ENCODE measurements around the gene ANKMY2. TPM values are rescaled to one million over a fixed set of nuclear protein-coding genes. Genes with fewer than 3 reads are reported as not detected.
"Not testable (repeated sequence)": the region's sequence is repeated elsewhere in the genome, so short reads cannot be mapped to it uniquely, and the experiment has no call there.

The ANKMY2 gene
- total RNA-seq, 1 donor from 2014 or later = 12.3 TPM

DNA sequence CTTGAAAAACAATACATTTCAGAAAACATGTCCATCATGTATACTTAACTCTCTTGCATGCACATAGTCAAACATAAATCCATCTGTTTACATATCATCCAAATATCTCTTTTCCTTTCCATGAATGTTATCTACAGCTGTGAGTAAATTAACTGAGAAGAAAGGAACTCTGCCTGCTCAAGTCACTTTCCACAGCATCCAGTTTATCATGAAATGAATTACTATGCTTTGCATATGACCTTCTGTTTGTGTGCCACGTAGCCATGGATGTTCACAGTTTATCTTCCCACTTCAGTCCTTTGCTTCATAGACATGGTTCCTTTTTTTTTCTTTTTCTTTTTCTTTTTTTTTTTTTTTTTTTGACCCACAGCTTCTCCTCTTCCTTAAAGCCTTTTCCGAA is 40.0 kb upstream of the ANKMY2 start:
- TF ChIP-seq, protein P1, sequence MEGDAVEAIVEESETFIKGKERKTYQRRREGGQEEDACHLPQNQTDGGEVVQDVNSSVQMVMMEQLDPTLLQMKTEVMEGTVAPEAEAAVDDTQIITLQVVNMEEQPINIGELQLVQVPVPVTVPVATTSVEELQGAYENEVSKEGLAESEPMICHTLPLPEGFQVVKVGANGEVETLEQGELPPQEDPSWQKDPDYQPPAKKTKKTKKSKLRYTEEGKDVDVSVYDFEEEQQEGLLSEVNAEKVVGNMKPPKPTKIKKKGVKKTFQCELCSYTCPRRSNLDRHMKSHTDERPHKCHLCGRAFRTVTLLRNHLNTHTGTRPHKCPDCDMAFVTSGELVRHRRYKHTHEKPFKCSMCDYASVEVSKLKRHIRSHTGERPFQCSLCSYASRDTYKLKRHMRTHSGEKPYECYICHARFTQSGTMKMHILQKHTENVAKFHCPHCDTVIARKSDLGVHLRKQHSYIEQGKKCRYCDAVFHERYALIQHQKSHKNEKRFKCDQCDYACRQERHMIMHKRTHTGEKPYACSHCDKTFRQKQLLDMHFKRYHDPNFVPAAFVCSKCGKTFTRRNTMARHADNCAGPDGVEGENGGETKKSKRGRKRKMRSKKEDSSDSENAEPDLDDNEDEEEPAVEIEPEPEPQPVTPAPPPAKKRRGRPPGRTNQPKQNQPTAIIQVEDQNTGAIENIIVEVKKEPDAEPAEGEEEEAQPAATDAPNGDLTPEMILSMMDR (IDR thresholded peaks at IDR 0.05) = no peak
- intact Hi-C loops (cut with DNase I) = no loop called here

DNA sequence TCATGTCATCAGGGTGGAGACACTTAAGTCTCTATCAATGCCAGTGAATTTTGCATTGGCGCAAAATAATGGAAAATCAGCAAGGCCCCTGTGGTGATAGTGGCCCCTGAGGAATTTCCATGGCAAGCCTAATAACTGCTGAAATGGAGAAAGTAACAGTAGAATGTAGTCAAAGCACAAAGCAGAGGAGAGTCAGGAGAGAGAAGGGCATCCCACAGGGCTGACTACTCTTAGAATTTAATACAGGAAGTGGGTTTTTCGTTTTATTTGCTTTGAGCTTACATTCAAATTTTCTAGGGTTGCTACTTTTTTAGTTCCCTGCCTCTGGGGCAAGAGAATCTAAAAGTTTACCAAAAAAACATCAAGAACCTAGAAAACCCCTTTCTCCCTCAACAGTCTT is 39.4 kb upstream of the ANKMY2 start:
- Histone ChIP-seq H3K36me3 (peaks cover 48% of the 10 kb centered on the region), H3K4me3 (no peak overlapping the region), H3K9me3 (no peaks in the 10 kb centered on the region), H3K27ac (no peak overlapping the region), H3K27me3 (no peaks in the 10 kb centered on the region), H3K4me1 (no peaks in the 10 kb centered on the region)
- DNase-seq = no peak
- TF ChIP-seq, protein P1 (IDR thresholded peaks at IDR 0.05) = no peak
- ATAC-seq = no peak
- intact Hi-C loops (cut with DNase I) = no loop called here

More for the DNA sequence above, 40.0 kb upstream of the ANKMY2 start:
- Histone ChIP-seq H3K9me3 (no peaks in the 10 kb centered on the region), H3K4me3 (no peak overlapping the region), H3K36me3 (peaks cover 54% of the 10 kb centered on the region), H3K27ac (no peak overlapping the region), H3K4me1 (no peaks in the 10 kb centered on the region), H3K27me3 (no peaks in the 10 kb centered on the region)
- no peak for ATAC-seq
- no peak for DNase-seq

DNA sequence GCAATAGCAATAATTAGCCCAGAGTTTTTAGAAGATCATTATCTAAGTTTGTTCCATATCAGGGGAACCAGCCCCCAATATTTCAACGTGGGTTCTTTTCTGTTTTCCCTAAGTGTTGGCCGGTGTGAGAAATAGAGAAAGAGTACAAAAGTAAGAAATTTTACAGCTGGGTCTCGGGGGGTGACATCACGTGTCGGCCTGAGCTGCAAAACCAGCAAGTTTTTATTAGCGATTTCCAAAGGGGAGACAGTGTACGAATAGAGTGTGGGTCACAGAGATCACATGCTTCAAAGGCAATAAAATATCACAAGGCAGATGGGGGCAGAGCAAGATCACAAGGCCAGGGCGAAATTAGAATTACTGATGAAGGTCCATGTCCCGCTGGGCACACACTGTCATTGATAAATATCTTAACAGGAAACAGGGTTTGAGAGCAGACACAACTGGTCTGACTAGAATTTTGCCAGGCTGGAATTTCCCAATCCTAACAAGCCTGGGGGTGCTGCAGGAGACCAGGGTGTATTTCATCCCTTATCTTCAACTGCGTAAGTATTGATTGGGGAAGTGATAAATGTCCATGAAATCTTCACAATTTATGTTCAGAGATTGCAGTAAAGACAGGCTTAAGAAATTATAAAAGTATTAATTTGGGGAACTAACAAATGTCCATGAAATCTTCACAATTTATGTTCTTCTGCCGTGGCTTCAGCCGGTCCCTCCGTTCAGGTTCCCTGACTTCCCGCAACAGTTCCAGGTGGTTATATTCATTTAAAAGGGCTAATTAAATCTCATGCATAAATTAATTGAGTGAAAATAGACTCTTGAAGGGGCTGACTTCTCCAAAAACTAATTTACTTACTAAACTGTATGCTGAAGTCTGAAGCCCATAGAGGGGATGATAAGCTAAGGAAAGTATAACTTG is 33.4 kb upstream of the ANKMY2 start:
- ATAC-seq = not testable (repeated sequence)
- peaks cover 42% of the 10 kb centered on the region for H3K36me3 ChIP-seq

DNA sequence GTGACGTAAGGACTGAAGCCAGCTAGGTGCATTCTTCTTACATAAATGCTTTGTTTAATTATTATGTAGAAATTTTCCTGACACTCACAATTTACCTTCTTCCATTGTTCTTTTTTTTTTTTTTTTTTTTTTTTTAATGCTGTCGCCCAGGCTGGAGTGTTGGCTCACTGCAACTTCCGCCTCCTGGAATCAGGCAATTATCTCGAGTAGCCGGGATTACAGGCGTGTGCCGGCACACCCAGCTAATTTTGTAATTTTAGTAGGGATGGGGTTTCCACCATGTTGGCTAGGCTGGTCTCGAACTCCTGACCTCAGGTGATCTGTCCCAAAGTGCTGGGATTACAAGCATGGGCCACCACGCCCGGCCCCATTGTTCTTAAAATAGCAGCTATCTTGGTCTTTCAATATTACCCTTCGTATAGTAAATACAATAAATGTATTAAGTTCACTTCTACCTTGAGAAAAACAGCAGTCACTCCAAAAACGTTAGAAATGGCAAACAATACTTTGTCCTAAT is 32.5 kb upstream of the ANKMY2 start:
- Histone ChIP-seq H3K27ac (no peak overlapping the region), H3K4me1 (no peaks in the 10 kb centered on the region)
- TF ChIP-seq, protein P1 (IDR thresholded peaks at IDR 0.05) = no peak

More for the DNA sequence above, 33.4 kb upstream of the ANKMY2 start:
- intact Hi-C loops (cut with DNase I); H3K4me1 ChIP-seq; H3K27me3 ChIP-seq; DNase-seq; H3K9me3 ChIP-seq; H3K4me3 ChIP-seq; H3K27ac ChIP-seq: not testable (repeated sequence)

GRCh38 chr7:16675277-16675676 is 29.7 kb upstream of the ANKMY2 start:
- Histone ChIP-seq H3K4me1 (no peaks in the 10 kb centered on the region), H3K36me3 (peaks cover 13% of the 10 kb centered on the region), H3K27ac (no peak overlapping the region), H3K9me3 (no peaks in the 10 kb centered on the region), H3K27me3 (no peaks in the 10 kb centered on the region), H3K4me3 (no peak overlapping the region)
- ATAC-seq (no peak), DNase-seq (no peak)
- intact Hi-C loops (cut with DNase I) = no loop called here
- TF ChIP-seq, protein P1 (IDR thresholded peaks at IDR 0.05) = no peak

More for the DNA sequence above, 32.5 kb upstream of the ANKMY2 start:
- no peaks in the 10 kb centered on the region for H3K9me3 ChIP-seq
- no peaks in the 10 kb centered on the region for H3K27me3 ChIP-seq
- peaks cover 33% of the 10 kb centered on the region for H3K36me3 ChIP-seq
- H3K4me3 ChIP-seq = no peak overlapping the region
- DNase-seq (no peak), ATAC-seq (no peak)
- intact Hi-C loops (cut with DNase I) = no loop called here

- TF ChIP-seq, protein P1 (IDR thresholded peaks at IDR 0.05) = no peak
- peaks cover 13% of the 10 kb centered on the region for H3K4me1 ChIP-seq
- H3K4me3 ChIP-seq = no peak overlapping the region
- H3K27ac ChIP-seq = no peak overlapping the region
- intact Hi-C loops (cut with DNase I) = no loop called here
- DNase-seq (no peak), ATAC-seq (no peak)
- H3K9me3 ChIP-seq = no peaks in the 10 kb centered on the region
- H3K36me3 ChIP-seq = peaks cover 13% of the 10 kb centered on the region
- no peaks in the 10 kb centered on the region for H3K27me3 ChIP-seq
Observed at GRCh38 chr7:16671811-16672210, 26.3 kb upstream of the ANKMY2 start.
